Mesendoderm (in vitro differentiated cells): Measurements from ENCODE around the gene RBL1.

Experiments
- DNase-seq: peaks from one replicate; pipeline ENCODE4 v3.0.0; 2013
- H2AK5ac ChIP-seq: 2 replicates; pipeline ENCODE4 v1.6.1; 2013; ENCODE audit warnings: low read length, inconsistent platforms
- H2BK120ac ChIP-seq: 2 replicates; pipeline ENCODE4 v1.6.1; 2013; ENCODE audit warnings: low read depth, mild to moderate bottlenecking, low read length, moderate library complexity, mixed read lengths
- H2BK15ac ChIP-seq: replicated peaks from 2 replicates; pipeline ENCODE4 v1.6.1; 2013; ENCODE audit warnings: low read depth, mild to moderate bottlenecking, moderate library complexity
- H2BK5ac ChIP-seq: 2 replicates; pipeline ENCODE4 v1.6.1; 2013; ENCODE audit warnings: low read length, inconsistent platforms
- H3K18ac ChIP-seq: 2 replicates; pipeline ENCODE4 v1.6.1; 2013; ENCODE audit warnings: mild to moderate bottlenecking, low read length, mixed read lengths
- H3K23ac ChIP-seq: one replicate; pipeline ENCODE4 v1.6.1; 2013; ENCODE audit warnings: low read length
- H3K27ac ChIP-seq: 2 replicates; pipeline ENCODE4 v1.5.1; 2013; ENCODE audit warnings: low read depth, mild to moderate bottlenecking, inconsistent platforms, low read length, moderate library complexity
- H3K27me3 ChIP-seq: 2 replicates; pipeline ENCODE4 v1.6.1; 2013; ENCODE audit warnings: low read length, control low read depth, mild to moderate bottlenecking, inconsistent platforms; ENCODE audit not compliant: insufficient read depth, poor library complexity
- H3K36me3 ChIP-seq: 2 replicates; pipeline ENCODE4 v1.6.1; 2013; ENCODE audit warnings: low read length, inconsistent platforms; ENCODE audit not compliant: control insufficient read depth, insufficient read depth
- H3K4ac ChIP-seq: one replicate; pipeline ENCODE4 v1.6.1; 2013; ENCODE audit warnings: low read depth, mild to moderate bottlenecking, low read length, moderate library complexity
- H3K4me1 ChIP-seq: 2 replicates; pipeline ENCODE4 v1.6.1; 2013; ENCODE audit warnings: low read depth, low read length, inconsistent platforms; ENCODE audit not compliant: control insufficient read depth
- H3K4me2 ChIP-seq: 2 replicates; pipeline ENCODE4 v1.6.1; 2013; ENCODE audit warnings: low read length
- H3K4me3 ChIP-seq: 2 replicates; pipeline ENCODE4 v1.5.1; 2013; ENCODE audit warnings: mild to moderate bottlenecking, low read length
- H3K56ac ChIP-seq: one replicate; pipeline ENCODE4 v1.6.1; 2013; ENCODE audit warnings: low read length
- H3K79me1 ChIP-seq: 2 replicates; pipeline ENCODE4 v1.6.1; 2013; ENCODE audit warnings: low read length, inconsistent platforms
- H3K79me2 ChIP-seq: 2 replicates; pipeline ENCODE4 v1.6.1; 2013; ENCODE audit warnings: mild to moderate bottlenecking, low read length; ENCODE audit not compliant: control insufficient read depth, insufficient read depth
- H3K9ac ChIP-seq: 2 replicates; pipeline ENCODE4 v1.6.1; 2013; ENCODE audit warnings: low read length, inconsistent platforms
- H4K5ac ChIP-seq: one replicate; pipeline ENCODE4 v1.6.1; 2013; ENCODE audit warnings: low read length
- H4K8ac ChIP-seq: one replicate; pipeline ENCODE4 v1.6.1; 2013; ENCODE audit warnings: low read depth, mild to moderate bottlenecking, control low read depth, low read length, moderate library complexity
- WGBS: extraction: QIAGEN DNeasy Blood & Tissue Kit; methylation state at CpG from one replicate; pipeline ENCODE4 v1.1.7; 2013; ENCODE audit warnings: low lambda C conversion rate, missing lambda C conversion rate; ENCODE audit not compliant: insufficient coverage; ENCODE audit errors: extremely low coverage; 5-methylcytosine and 5-hydroxymethylcytosine counted together

The RBL1 gene

GRCh38 chr20:36991703-36992102 is 104.1 kb downstream of the RBL1 start:
- Histone ChIP-seq H3K79me2 (no peaks in the 10 kb centered on the region), H4K5ac (no peak overlapping the region), H3K79me1 (no peaks in the 10 kb centered on the region), H3K23ac (no peak overlapping the region), H3K56ac (no peak overlapping the region), H2BK15ac (no peak overlapping the region), H4K8ac (no peak overlapping the region), H3K36me3 (no peaks in the 10 kb centered on the region), H2BK120ac (no peak overlapping the region), H2BK5ac (no peak overlapping the region), H3K4me1 (no peaks in the 10 kb centered on the region), H3K4me2 (no peak overlapping the region), H3K18ac (no peak overlapping the region), H3K27me3 (no peaks in the 10 kb centered on the region), H2AK5ac (no peak overlapping the region), H3K9ac (no peak overlapping the region), H3K4me3 (no peak overlapping the region), H3K4ac (no peak overlapping the region), H3K27ac (no peak overlapping the region)
- no CpG with 5 or more reads among the region's 3 CpGs for WGBS
- DNase-seq: no peak

- Histone ChIP-seq H3K36me3 (no peaks in the 10 kb centered on the region), H2BK15ac (no peak overlapping the region), H3K4me2 (no peak overlapping the region), H3K4me1 (no peaks in the 10 kb centered on the region), H3K9ac (no peak overlapping the region), H3K27ac (no peak overlapping the region), H3K18ac (no peak overlapping the region), H3K56ac (no peak overlapping the region), H3K4me3 (no peak overlapping the region), H3K79me1 (no peaks in the 10 kb centered on the region), H3K27me3 (no peaks in the 10 kb centered on the region), H3K79me2 (no peaks in the 10 kb centered on the region), H2BK120ac (no peak overlapping the region), H3K23ac (no peak overlapping the region), H4K8ac (no peak overlapping the region), H2AK5ac (no peak overlapping the region), H2BK5ac (no peak overlapping the region), H4K5ac (no peak overlapping the region), H3K4ac (no peak overlapping the region)
- DNase-seq: no peak
- no CpG with 5 or more reads among the region's 6 CpGs for WGBS
These were observed 106.0 kb downstream of the RBL1 start for GRCh38 chr20:36989797-36990196.

- no peak overlapping the region for H2BK15ac ChIP-seq
- no peaks in the 10 kb centered on the region for H3K36me3 ChIP-seq
- H2BK120ac ChIP-seq: no peak overlapping the region
- H3K4ac ChIP-seq: no peak overlapping the region
- no peak for DNase-seq
- no peaks in the 10 kb centered on the region for H3K79me1 ChIP-seq
- no peaks in the 10 kb centered on the region for H3K27me3 ChIP-seq
- H2AK5ac ChIP-seq: no peak overlapping the region
- no peak overlapping the region for H3K56ac ChIP-seq
- no peak overlapping the region for H3K9ac ChIP-seq
- WGBS: no CpG with 5 or more reads among the region's 3 CpGs
- no peak overlapping the region for H2BK5ac ChIP-seq
- no peaks in the 10 kb centered on the region for H3K4me1 ChIP-seq
- H3K79me2 ChIP-seq: no peaks in the 10 kb centered on the region
- no peak overlapping the region for H3K4me3 ChIP-seq
- H3K18ac ChIP-seq: no peak overlapping the region
- no peak overlapping the region for H3K4me2 ChIP-seq
- no peak overlapping the region for H3K27ac ChIP-seq
- H4K8ac ChIP-seq: no peak overlapping the region
- H4K5ac ChIP-seq: no peak overlapping the region
- no peak overlapping the region for H3K23ac ChIP-seq
These were observed 107.3 kb downstream of the RBL1 start for GRCh38 chr20:36988494-36988966.

- no peaks in the 10 kb centered on the region for H3K79me1 ChIP-seq
These were observed 111.5 kb downstream of the RBL1 start for GRCh38 chr20:36984257-36984638.

GRCh38 chr20:36975099-36975818 is 120.5 kb downstream of the RBL1 start:
- DNase-seq: no peak
- no peak overlapping the region for H2BK15ac ChIP-seq
- H3K23ac ChIP-seq: no peak overlapping the region
- no peak overlapping the region for H3K27ac ChIP-seq
- H3K4me3 ChIP-seq: no peak overlapping the region
- H3K4me1 ChIP-seq: no peaks in the 10 kb centered on the region
- no peak overlapping the region for H2BK120ac ChIP-seq
- H3K79me2 ChIP-seq: no peaks in the 10 kb centered on the region
- no peak overlapping the region for H3K56ac ChIP-seq
- H3K27me3 ChIP-seq: no peaks in the 10 kb centered on the region
- no peak overlapping the region for H2AK5ac ChIP-seq
- H3K79me1 ChIP-seq: no peaks in the 10 kb centered on the region
- no CpG with 5 or more reads among the region's 3 CpGs for WGBS
- no peak overlapping the region for H4K8ac ChIP-seq
- H3K36me3 ChIP-seq: no peaks in the 10 kb centered on the region
- H2BK5ac ChIP-seq: no peak overlapping the region
- H4K5ac ChIP-seq: no peak overlapping the region
- H3K4me2 ChIP-seq: no peak overlapping the region
- H3K18ac ChIP-seq: no peak overlapping the region
- H3K4ac ChIP-seq: no peak overlapping the region
- H3K9ac ChIP-seq: no peak overlapping the region

More at GRCh38 chr20:36984257-36984638, 111.5 kb downstream of the RBL1 start:
- Histone ChIP-seq H2BK15ac (no peak overlapping the region), H3K27me3 (no peaks in the 10 kb centered on the region), H3K9ac (no peak overlapping the region), H3K18ac (no peak overlapping the region), H3K79me2 (no peaks in the 10 kb centered on the region), H4K5ac (no peak overlapping the region), H3K56ac (no peak overlapping the region), H3K4me3 (no peak overlapping the region), H3K27ac (no peak overlapping the region), H2AK5ac (no peak overlapping the region), H2BK120ac (no peak overlapping the region), H3K4ac (no peak overlapping the region), H3K23ac (no peak overlapping the region), H2BK5ac (no peak overlapping the region), H4K8ac (no peak overlapping the region), H3K4me1 (no peaks in the 10 kb centered on the region), H3K4me2 (no peak overlapping the region), H3K36me3 (no peaks in the 10 kb centered on the region)
- DNase-seq: no peak
- WGBS: no CpG with 5 or more reads among the region's 6 CpGs

GRCh38 chr20:36974660-36975059 is 121.1 kb downstream of the RBL1 start:
- no CpG with 5 or more reads among the region's 3 CpGs for whole genome bisulfite sequencing
- no peaks in the 10 kb centered on the region for H3K4me1 ChIP-seq
- no peaks in the 10 kb centered on the region for H3K79me1 ChIP-seq
- H3K36me3 ChIP-seq: no peaks in the 10 kb centered on the region
- H2AK5ac ChIP-seq: no peak overlapping the region
- no peak overlapping the region for H4K5ac ChIP-seq
- H3K4me2 ChIP-seq: no peak overlapping the region
- no peak overlapping the region for H3K18ac ChIP-seq
- H3K27ac ChIP-seq: no peak overlapping the region
- H2BK120ac ChIP-seq: no peak overlapping the region
- H3K4me3 ChIP-seq: no peak overlapping the region
- H3K4ac ChIP-seq: no peak overlapping the region
- no peaks in the 10 kb centered on the region for H3K79me2 ChIP-seq
- no peak overlapping the region for H2BK15ac ChIP-seq
- no peak overlapping the region for H3K9ac ChIP-seq
- H4K8ac ChIP-seq: no peak overlapping the region
- no peak overlapping the region for H2BK5ac ChIP-seq
- H3K56ac ChIP-seq: no peak overlapping the region
- H3K23ac ChIP-seq: no peak overlapping the region
- H3K27me3 ChIP-seq: no peaks in the 10 kb centered on the region
- no peak for DNase-seq
